Gastrocnemius medialis (tissue), 4 donors: ENCODE results near the gene BTBD16. TPM values are rescaled to one million over a fixed set of nuclear protein-coding genes. Genes with fewer than 3 reads are reported as not detected.

Source experiments
- ATAC-seq, 2 donors: fragments of 150-250 bp; one replicate each; pipeline ENCODE4 v1.9.1; 2016
- DNase-seq, 2 donors: peaks; one replicate each; pipeline ENCODE4 v3.0.0-alpha.2; 2019
- H3K27ac ChIP-seq, 4 donors: fragments of 200-600 bp; sonication (generic); 1 replicate in 1 of 4; 2 replicates in 3 of 4; pipeline ENCODE4 v1.5.1; 2016 to 2018; ENCODE audit warnings: mild to moderate bottlenecking in 2 of 4, moderate library complexity in 1 of 4
- H3K27me3 ChIP-seq, 3 donors: fragments of 200-600 bp; sonication (generic) in 2 of 3; 1 replicate in 1 of 3; 2 replicates in 2 of 3; pipeline versions ENCODE4 v1.5.1 to v1.6.0; 2016 to 2019; ENCODE audit warnings: mild to moderate bottlenecking in 1 of 3, moderate library complexity in 1 of 3
- H3K36me3 ChIP-seq, 2 donors: fragments of 200-600 bp; sonication (generic) in 1 of 2; one replicate each; pipeline ENCODE4 v1.5.1; 2017 to 2018
- H3K4me1 ChIP-seq, 2 donors: fragments of 200-600 bp; sonication (generic) in 1 of 2; one replicate each; pipeline ENCODE4 v1.5.1; 2016 to 2017; ENCODE audit warnings: mild to moderate bottlenecking in 2 of 2
- H3K4me3 ChIP-seq, 4 donors: fragments of 200-600 bp; sonication (generic) in 3 of 4; 1 replicate in 1 of 4; 2 replicates in 3 of 4; pipeline ENCODE4 v1.5.1; 2016 to 2019; ENCODE audit warnings: mild to moderate bottlenecking in 2 of 4
- H3K9me3 ChIP-seq, 3 donors: fragments of 200-600 bp; sonication (generic) in 2 of 3; 1 replicate in 1 of 3; 2 replicates in 2 of 3; pipeline ENCODE4 v1.5.1; 2016 to 2019
- CTCF ChIP-seq, 5 experiments: fragments of 450-650 bp in 3 of 5; fragments of 200-600 bp in 2 of 5; sonication (generic) in 2 of 5; IDR thresholded peaks in 4 of 5; conservative IDR thresholded peaks in 1 of 5; 1 replicate in 4 of 5; 2 replicates in 1 of 5; pipeline ENCODE4 v1.5.1; 2016 to 2019; ENCODE audit warnings: antibody characterized with exemption in 5 of 5, mild to moderate bottlenecking in 3 of 5, moderate library complexity in 3 of 5
- POLR2A ChIP-seq, 2 donors: fragments of 450-650 bp; IDR thresholded peaks; one replicate each; pipeline ENCODE4 v1.6.1; 2017; ENCODE audit warnings: antibody characterized with exemption in 2 of 2, mild to moderate bottlenecking in 2 of 2, moderate library complexity in 2 of 2
- in situ Hi-C, 4 donors: fragments of 200-750 bp; cut with MboI; loops; one replicate each; pipeline versions ENCODE4 v1.15.0 to v1.8.0; 2017; ENCODE audit warnings: low sequenced_read_pairs in 4 of 4
- intact Hi-C: fragments of 100-400 bp; cut with DNase I; formaldehyde crosslinking; loops from one replicate; pipeline ENCODE4 v1.15.1; 2023; ENCODE audit warnings: low total_unique reads
- total RNA-seq, 4 donors: library from RNA; depleted of rRNA; stranded (reverse); fragments of >200 nt; gene quantifications; one replicate each; pipeline versions ENCODE4 v1.1.0 to v1.2.3, GENCODE V29; 2016

BTBD16 gene
- total RNA-seq, 4 donors from 2014 or later, result 0.46 to 0.55 TPM; not detected in 2

DNA sequence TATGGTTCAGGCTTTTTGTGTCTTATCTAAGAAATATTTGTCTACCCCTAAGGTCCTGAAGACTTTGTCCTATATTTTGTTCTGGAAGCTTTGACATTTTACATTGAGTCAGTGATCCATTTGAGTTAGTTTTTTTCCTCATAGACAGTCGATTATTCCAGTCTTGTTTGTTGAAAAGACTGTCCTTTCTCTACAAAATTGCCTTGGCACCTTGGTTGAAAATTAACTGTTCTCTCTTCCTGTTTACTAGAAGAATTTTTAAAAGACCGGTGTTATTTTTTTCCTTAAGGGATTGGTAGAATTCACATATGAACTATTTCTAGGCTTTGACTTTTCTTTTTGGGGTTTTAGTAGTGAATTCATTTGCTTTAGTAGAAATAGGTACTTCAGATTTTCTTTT is 115.4 kb downstream of the BTBD16 start:
- in situ Hi-C loops, result no loop called here
- intact Hi-C loops, result no loop called here
- peak overlapping the region in 2 of 4 donors; percentile 9 to 28 for H3K27ac ChIP-seq

GRCh38 chr10:122387572-122387971 is 116.5 kb downstream of the BTBD16 start:
- in situ Hi-C loops (no loop called here), intact Hi-C loops (no loop called here)
- no peak for TF ChIP-seq POLR2A (IDR thresholded peaks at IDR 0.05)
- no peak for TF ChIP-seq CTCF (IDR thresholded peaks at IDR 0.05 in 4 of 5, conservative IDR thresholded peaks at IDR 0.05 in 1 of 5)
- H3K27me3 ChIP-seq, result no peaks in the 10 kb centered on the region
- H3K36me3 ChIP-seq, result no peaks in the 10 kb centered on the region
- no peak overlapping the region for H3K4me3 ChIP-seq
- H3K27ac ChIP-seq, result peak overlapping the region; percentile 3 to 60 (median 30)
- no peaks in the 10 kb centered on the region for H3K9me3 ChIP-seq
- peak; percentile 22 to 73 for DNase-seq
- H3K4me1 ChIP-seq, result peaks cover 47 to 56% of the 10 kb centered on the region in 2 donors
- ATAC-seq, result peak; percentile 79 to 93

More for the DNA sequence above, 115.4 kb downstream of the BTBD16 start:
- TF ChIP-seq POLR2A (IDR thresholded peaks at IDR 0.05) (no peak), CTCF (IDR thresholded peaks at IDR 0.05 in 4 of 5, conservative IDR thresholded peaks at IDR 0.05 in 1 of 5) (no peak)
- Histone ChIP-seq H3K9me3 (no peaks in the 10 kb centered on the region), H3K27me3 (no peaks in the 10 kb centered on the region), H3K36me3 (no peaks in the 10 kb centered on the region), H3K4me3 (no peak overlapping the region), H3K4me1 (peaks cover 36 to 45% of the 10 kb centered on the region in 2 donors)
- ATAC-seq (no peak), DNase-seq (no peak)

Other genes starting within 250 kb of the BTBD16 start
- gene PLEKHA1, start 103.4 kb downstream of the BTBD16 start, total RNA-seq, result 10 to 100 TPM; 33.7 to 54.0 (median 37.8) TPM
- not detected for gene ARMS2, start 183.4 kb downstream of the BTBD16 start, total RNA-seq
- 10 to 100 TPM; 14.2 to 23.2 (median 17.2) TPM for gene HTRA1, start 190.3 kb downstream of the BTBD16 start, total RNA-seq